Measurements from ENCODE around the gene SKIL. TPM values are rescaled to one million over a fixed set of nuclear protein-coding genes. Genes with fewer than 3 reads are reported as not detected.

The SKIL gene
- total RNA-seq, 1 experiment from 2014 or later, result 47.9 TPM

- H3K36me3 ChIP-seq (ENCODE audit: insufficient read depth, low read length, poor library complexity, severe bottlenecking), result no peaks in the 10 kb centered on the region
- no peaks in the 10 kb centered on the region for H3K9me3 ChIP-seq (ENCODE audit: low read depth, low read length, poor library complexity, severe bottlenecking)
- BruUV-seq (replicated peaks), result no TSS peak
- ChIA-PET POLR2A (ENCODE audit: low non-redundant PET) (no interaction called here), CTCF (no interaction called here)
- H3K4me3 ChIP-seq (ENCODE audit: low read depth, low read length, poor library complexity, severe bottlenecking), result no peak overlapping the region
- H3K4me1 ChIP-seq (ENCODE audit: insufficient read depth, low read length, poor library complexity, severe bottlenecking), result no peaks in the 10 kb centered on the region
- no peak overlapping the region for H3K27ac ChIP-seq (ENCODE audit: low read depth, low read length, poor library complexity, severe bottlenecking)
- DNase-seq (ENCODE audit: low spot score), result no peak
- no peaks in the 10 kb centered on the region for H3K27me3 ChIP-seq (replicated peaks; ENCODE audit: insufficient read depth, low read depth, low read length, poor library complexity)
- intact Hi-C loops (cut with micrococcal nuclease; ENCODE audit: unreplicated experiment), result no loop called here
- TF ChIP-seq CTCF (conservative IDR thresholded peaks at IDR 0.05; ENCODE audit: low read depth, low read length) (no peak), EZH2 (IDR thresholded peaks at IDR 0.05; ENCODE audit: borderline replicate concordance, low read depth, low read length, poor library complexity, severe bottlenecking) (no peak)
These were observed 79.2 kb downstream of the SKIL start for GRCh38 chr3:170436697-170437096.

- no peaks in the 10 kb centered on the region for H3K4me1 ChIP-seq (ENCODE audit: insufficient read depth, low read length, poor library complexity, severe bottlenecking)
- H3K27me3 ChIP-seq (replicated peaks; ENCODE audit: insufficient read depth, low read depth, low read length, poor library complexity), result no peaks in the 10 kb centered on the region
- no peaks in the 10 kb centered on the region for H3K36me3 ChIP-seq (ENCODE audit: insufficient read depth, low read length, poor library complexity, severe bottlenecking)
- no TSS peak for BruUV-seq (replicated peaks)
- no peak overlapping the region for H3K4me3 ChIP-seq (ENCODE audit: low read depth, low read length, poor library complexity, severe bottlenecking)
- H3K9me3 ChIP-seq (ENCODE audit: low read depth, low read length, poor library complexity, severe bottlenecking), result no peaks in the 10 kb centered on the region
- intact Hi-C loops (cut with micrococcal nuclease; ENCODE audit: unreplicated experiment), result no loop called here
- TF ChIP-seq EZH2 (IDR thresholded peaks at IDR 0.05; ENCODE audit: borderline replicate concordance, low read depth, low read length, poor library complexity, severe bottlenecking), result no peak
- no peak for DNase-seq (ENCODE audit: low spot score)
- POLR2A ChIA-PET (ENCODE audit: low non-redundant PET), result no interaction called here
- CTCF ChIA-PET, result no interaction called here
- H3K27ac ChIP-seq (ENCODE audit: low read depth, low read length, poor library complexity, severe bottlenecking), result no peak overlapping the region
These were observed 79.7 kb downstream of the SKIL start for GRCh38 chr3:170437176-170437575.

GRCh38 chr3:170437696-170438407 is 80.3 kb downstream of the SKIL start:
- no peak for TF ChIP-seq EZH2 (IDR thresholded peaks at IDR 0.05; ENCODE audit: borderline replicate concordance, low read depth, low read length, poor library complexity, severe bottlenecking)
- no peak for TF ChIP-seq CTCF (conservative IDR thresholded peaks at IDR 0.05; ENCODE audit: low read depth, low read length)
- no peaks in the 10 kb centered on the region for H3K9me3 ChIP-seq (ENCODE audit: low read depth, low read length, poor library complexity, severe bottlenecking)
- intact Hi-C loops (cut with micrococcal nuclease; ENCODE audit: unreplicated experiment), result no loop called here
- no peak overlapping the region for H3K4me3 ChIP-seq (ENCODE audit: low read depth, low read length, poor library complexity, severe bottlenecking)
- no TSS peak for BruUV-seq (replicated peaks)
- no peaks in the 10 kb centered on the region for H3K4me1 ChIP-seq (ENCODE audit: insufficient read depth, low read length, poor library complexity, severe bottlenecking)
- H3K27ac ChIP-seq (ENCODE audit: low read depth, low read length, poor library complexity, severe bottlenecking), result no peak overlapping the region
- CTCF ChIA-PET, result no interaction called here
- no peak for DNase-seq (ENCODE audit: low spot score)
- POLR2A ChIA-PET (ENCODE audit: low non-redundant PET), result no interaction called here
- no peaks in the 10 kb centered on the region for H3K36me3 ChIP-seq (ENCODE audit: insufficient read depth, low read length, poor library complexity, severe bottlenecking)
- H3K27me3 ChIP-seq (replicated peaks; ENCODE audit: insufficient read depth, low read depth, low read length, poor library complexity), result no peaks in the 10 kb centered on the region

GRCh38 chr3:170438836-170439235 is 81.3 kb downstream of the SKIL start:
- CTCF ChIA-PET, result no interaction called here
- H3K9me3 ChIP-seq (ENCODE audit: low read depth, low read length, poor library complexity, severe bottlenecking), result no peaks in the 10 kb centered on the region
- no TSS peak for BruUV-seq (replicated peaks)
- no peak overlapping the region for H3K4me3 ChIP-seq (ENCODE audit: low read depth, low read length, poor library complexity, severe bottlenecking)
- no peak for TF ChIP-seq EZH2 (IDR thresholded peaks at IDR 0.05; ENCODE audit: borderline replicate concordance, low read depth, low read length, poor library complexity, severe bottlenecking)
- no peak for TF ChIP-seq CTCF (conservative IDR thresholded peaks at IDR 0.05; ENCODE audit: low read depth, low read length)
- no peaks in the 10 kb centered on the region for H3K36me3 ChIP-seq (ENCODE audit: insufficient read depth, low read length, poor library complexity, severe bottlenecking)
- no peak for DNase-seq (ENCODE audit: low spot score)
- H3K4me1 ChIP-seq (ENCODE audit: insufficient read depth, low read length, poor library complexity, severe bottlenecking), result no peaks in the 10 kb centered on the region
- H3K27ac ChIP-seq (ENCODE audit: low read depth, low read length, poor library complexity, severe bottlenecking), result no peak overlapping the region
- POLR2A ChIA-PET (ENCODE audit: low non-redundant PET), result no interaction called here
- H3K27me3 ChIP-seq (replicated peaks; ENCODE audit: insufficient read depth, low read depth, low read length, poor library complexity), result no peaks in the 10 kb centered on the region
- intact Hi-C loops (cut with micrococcal nuclease; ENCODE audit: unreplicated experiment), result no loop called here
